Naive thymus-derived CD8-positive, alpha-beta T cell (primary cell): ENCODE measurements around the gene NDUFA7. TPM values are rescaled to one million over a fixed set of nuclear protein-coding genes. Genes with fewer than 3 reads are reported as not detected.

ENCODE experiments used
- ATAC-seq, 2 donors: fragments of 150-1000 bp; cut with Tn5 transposase in 1 of 2; sonication (Bioruptor Pico), chemical (Tn5 transposase) in 1 of 2; 1 replicate in 1 of 2; 2 replicates in 1 of 2; pipeline ENCODE4 v1.10.0; 2021; ENCODE audit warnings: mild to moderate bottlenecking in 2 of 2, moderate library complexity in 2 of 2
- POLR2A ChIA-PET: fragments of 350-600 bp; sonication (Branson Sonifier 250); formaldehyde crosslinking; loops from one replicate; lab custom pipeline; 2021; ENCODE audit warnings: antibody characterized with exemption; lab: Charles Lee
- DNase-seq, 10 donors: peaks; one replicate each; pipeline versions ENCODE4 v3.0.0 to v3.0.0-alpha.2; 2020 to 2022
- H3K27ac Mint-ChIP-seq, 10 donors: one replicate each; pipeline ENCODE4 v1.8.0; 2020 to 2022; ENCODE audit warnings: mild to moderate bottlenecking in 10 of 10, mixed read lengths in 10 of 10, moderate library complexity in 4 of 10, inconsistent platforms in 1 of 10
- H3K27me3 Mint-ChIP-seq, 5 donors: one replicate each; pipeline ENCODE4 v1.8.0; 2021 to 2022; ENCODE audit warnings: mixed read lengths in 5 of 5
- H3K36me3 Mint-ChIP-seq, 3 donors: one replicate each; pipeline ENCODE4 v1.8.0; 2020 to 2022; ENCODE audit warnings: mixed read lengths in 3 of 3, mild to moderate bottlenecking in 2 of 3, inconsistent platforms in 1 of 3
- H3K4me1 Mint-ChIP-seq, 4 donors: one replicate each; pipeline ENCODE4 v1.8.0; 2021 to 2022; ENCODE audit warnings: mixed read lengths in 4 of 4
- H3K4me3 Mint-ChIP-seq, 10 donors: one replicate each; pipeline ENCODE4 v1.8.0; 2020 to 2022; ENCODE audit warnings: mild to moderate bottlenecking in 10 of 10, mixed read lengths in 10 of 10, moderate library complexity in 6 of 10, inconsistent platforms in 1 of 10
- H3K9me3 Mint-ChIP-seq, 9 donors: one replicate each; pipeline ENCODE4 v1.8.0; 2020 to 2022; ENCODE audit warnings: mixed read lengths in 9 of 9, mild to moderate bottlenecking in 3 of 9, inconsistent platforms in 1 of 9, moderate library complexity in 1 of 9
- polyA plus RNA-seq, 3 donors: library from polyadenylated mRNA; unstranded; fragments of 300-500 nt; fragmentation: Illumina TruSeq; gene quantifications; one replicate each; pipeline ENCODE4 v1.2.3, GENCODE V29; 2021
- total RNA-seq, 8 experiments: library from RNA in 2 of 8; stranded (reverse) in 2 of 8; gene quantifications; one replicate each; pipeline ENCODE4 v1.2.3 and lab custom pipeline; 2021 to 2026

NDUFA7 gene
- total and polyA plus RNA-seq, 5 experiments from 2014 or later, result 28.5 to 136 (median 117) TPM

- peaks cover 8 to 31% (median 15%) of the 10 kb centered on the region in 4 donors for H3K4me1 Mint-ChIP-seq
- no peaks in the 10 kb centered on the region for H3K9me3 Mint-ChIP-seq
- DNase-seq, result no peak
- H3K4me3 Mint-ChIP-seq, result peak overlapping the region in 1 of 10 donors; percentile 47
- peak overlapping the region in 1 of 10 donors; percentile 4 for H3K27ac Mint-ChIP-seq
- peaks cover 9 to 31% (median 19%) of the 10 kb centered on the region in 5 donors for H3K27me3 Mint-ChIP-seq
- POLR2A ChIA-PET, result no interaction called here
- no peak for ATAC-seq
- H3K36me3 Mint-ChIP-seq, result no peaks in the 10 kb centered on the region
Observed at GRCh38 chr19:8338835-8339234, 17.7 kb upstream of the NDUFA7 start.

DNA sequence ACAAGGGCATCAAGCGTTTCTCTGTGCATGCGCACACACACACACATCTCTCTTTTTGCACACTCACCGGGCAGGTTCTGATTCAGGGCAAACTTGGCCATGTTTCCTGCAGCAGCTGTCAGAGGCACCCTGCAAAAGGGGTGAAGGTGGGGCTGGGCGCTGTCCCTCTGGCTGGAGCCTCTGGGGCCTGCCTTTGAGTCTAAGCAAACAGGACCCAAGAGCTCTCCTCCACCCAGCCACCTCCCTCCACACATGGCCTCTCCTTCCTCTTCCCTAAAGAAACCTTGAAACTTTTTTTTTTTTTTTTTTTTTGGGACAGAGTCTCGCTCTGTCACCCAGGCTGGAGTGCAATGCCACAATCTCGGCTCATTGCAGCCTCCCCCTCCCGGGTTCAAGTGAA is 16.6 kb upstream of the NDUFA7 start:
- Mint-ChIP-seq H3K27ac (no peak overlapping the region), H3K27me3 (peaks cover 9 to 34% (median 19%) of the 10 kb centered on the region in 5 donors), H3K4me1 (peaks cover 4 to 23% (median 8%) of the 10 kb centered on the region in 4 donors), H3K36me3 (peaks cover 0 to 3% (median 0%) of the 10 kb centered on the region in 3 donors), H3K4me3 (peak overlapping the region in 1 of 10 donors; percentile 14), H3K9me3 (no peaks in the 10 kb centered on the region)
- POLR2A ChIA-PET, result no interaction called here
- ATAC-seq (no peak), DNase-seq (no peak)

GRCh38 chr19:8336660-8337059 is 15.5 kb upstream of the NDUFA7 start:
- Mint-ChIP-seq H3K36me3 (peaks cover 0 to 3% (median 0%) of the 10 kb centered on the region in 3 donors), H3K27ac (no peak overlapping the region), H3K9me3 (no peaks in the 10 kb centered on the region), H3K4me3 (no peak overlapping the region), H3K4me1 (peaks cover 4 to 17% (median 8%) of the 10 kb centered on the region in 4 donors), H3K27me3 (peaks cover 9 to 34% (median 19%) of the 10 kb centered on the region in 5 donors)
- POLR2A ChIA-PET, result interaction anchor here (0.6 kb wide), 2 partner anchors 120 to 145 kb away, joined by 3 read pairs; no protein-coding TSS in a partner anchor
- ATAC-seq (no peak), DNase-seq (no peak)

DNA sequence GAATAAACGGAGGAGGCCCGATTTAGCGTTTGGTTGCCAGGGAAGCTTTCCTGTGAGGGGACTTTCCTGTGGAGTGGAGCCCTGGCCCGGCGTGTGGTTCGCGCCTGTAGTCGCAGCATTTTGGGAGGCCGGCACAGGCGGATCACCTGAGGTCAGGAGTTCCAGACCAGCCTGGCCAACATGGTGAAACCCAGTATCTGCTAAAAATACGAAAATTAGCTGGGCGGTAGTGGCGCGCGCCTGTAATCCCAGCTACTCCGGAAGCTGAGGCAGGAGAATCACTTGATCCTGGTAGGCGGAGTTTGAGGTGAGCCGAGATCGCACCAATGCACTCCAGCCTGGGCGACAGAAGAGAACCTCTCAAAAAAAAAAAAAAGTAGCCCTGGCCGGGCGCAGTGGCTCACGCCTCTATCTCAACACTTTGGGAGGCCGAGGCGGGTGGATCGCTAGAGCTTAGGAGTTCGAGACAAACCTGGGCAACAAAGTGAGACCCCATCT is 14.9 kb upstream of the NDUFA7 start:
- POLR2A ChIA-PET, result interaction anchor here (0.6 kb wide), 1 partner anchor 146 kb away, joined by 3 read pairs; no protein-coding TSS in a partner anchor
- DNase-seq, result peak in 1 of 10 donors; percentile 56
- H3K4me1 Mint-ChIP-seq, result peaks cover 4 to 16% (median 7%) of the 10 kb centered on the region in 4 donors
- H3K27me3 Mint-ChIP-seq, result peaks cover 9 to 34% (median 19%) of the 10 kb centered on the region in 5 donors
- peaks cover 0 to 3% (median 0%) of the 10 kb centered on the region in 3 donors for H3K36me3 Mint-ChIP-seq
- H3K4me3 Mint-ChIP-seq, result peak overlapping the region in 9 of 10 donors; percentile 50 to 77 (median 66)
- no peak overlapping the region for H3K27ac Mint-ChIP-seq
- no peaks in the 10 kb centered on the region for H3K9me3 Mint-ChIP-seq
- ATAC-seq, result no peak

DNA sequence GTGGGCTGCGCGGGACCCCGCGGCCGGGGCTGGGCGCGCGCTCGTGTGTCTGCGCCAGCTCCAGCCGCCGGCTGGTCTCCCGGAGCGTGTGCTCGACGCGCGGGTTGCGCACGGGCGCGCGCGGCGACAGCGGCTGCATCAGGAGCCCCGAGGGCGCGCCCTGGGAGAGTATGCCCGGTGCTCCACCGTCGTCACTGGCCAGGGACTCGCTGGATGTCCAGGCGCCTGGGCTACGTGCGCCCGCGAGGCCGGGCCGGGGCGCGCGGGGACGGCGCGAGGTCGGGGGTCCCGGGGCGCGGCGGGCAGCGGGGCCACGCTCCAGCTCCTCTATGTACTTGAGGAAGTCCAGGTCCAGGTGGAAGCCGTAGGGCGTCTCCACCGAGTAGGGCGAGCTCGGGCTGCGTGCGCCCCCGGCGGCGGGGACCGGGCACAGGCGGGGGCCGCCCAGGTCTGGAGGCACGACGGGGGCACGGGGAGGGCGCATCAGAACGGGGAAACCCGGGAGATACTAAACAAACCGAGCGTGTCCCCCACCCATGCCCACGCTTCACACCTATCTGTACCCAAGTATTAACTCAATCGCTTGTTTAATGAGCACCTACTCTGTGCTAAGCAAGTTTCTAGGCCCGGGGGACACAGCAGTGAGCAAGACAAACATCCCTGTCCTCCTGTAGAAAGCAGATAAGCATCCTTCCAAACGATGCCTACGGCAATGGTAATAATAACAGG is 14.3 kb upstream of the NDUFA7 start:
- DNase-seq (peak in 2 of 10 donors; percentile 14 to 19), ATAC-seq (peak; percentile 63 to 76)
- Mint-ChIP-seq H3K36me3 (peaks cover 0 to 3% (median 0%) of the 10 kb centered on the region in 3 donors), H3K27me3 (peaks cover 9 to 34% (median 19%) of the 10 kb centered on the region in 5 donors), H3K27ac (no peak overlapping the region), H3K4me3 (peak overlapping the region in 9 of 10 donors; percentile 50 to 77 (median 66)), H3K4me1 (peaks cover 3 to 12% (median 5%) of the 10 kb centered on the region in 4 donors), H3K9me3 (no peaks in the 10 kb centered on the region)
- POLR2A ChIA-PET, result interaction anchor here (0.5 to 1.9 kb wide), 2 partner anchors 14 to 25 kb away, joined by 3 to 11 read pairs; partner anchors contain the start of genes NDUFA7 and RPS28

- H3K4me3 Mint-ChIP-seq, result peak overlapping the region in 3 of 10 donors; percentile 27 to 56 (median 29)
- POLR2A ChIA-PET, result interaction anchor here (0.5 to 1.9 kb wide), 3 partner anchors 13 to 249 kb away, joined by 3 to 11 read pairs (median 5); partner anchors contain the start of genes NDUFA7 and RPS28
- no peaks in the 10 kb centered on the region for H3K9me3 Mint-ChIP-seq
- peak; percentile 41 to 49 for ATAC-seq
- H3K4me1 Mint-ChIP-seq, result peaks cover 0 to 10% (median 5%) of the 10 kb centered on the region in 4 donors
- peaks cover 0 to 3% (median under 1%) of the 10 kb centered on the region in 3 donors for H3K36me3 Mint-ChIP-seq
- no peak overlapping the region for H3K27ac Mint-ChIP-seq
- peaks cover 9 to 34% (median 19%) of the 10 kb centered on the region in 5 donors for H3K27me3 Mint-ChIP-seq
- peak in 1 of 10 donors; percentile 55 for DNase-seq
Observed at GRCh38 chr19:8334458-8335342, 13.5 kb upstream of the NDUFA7 start.

- H3K4me1 Mint-ChIP-seq, result peaks cover 0 to 10% (median 5%) of the 10 kb centered on the region in 4 donors
- H3K4me3 Mint-ChIP-seq, result peak overlapping the region in 4 of 10 donors; percentile 18 to 56 (median 28)
- no peak overlapping the region for H3K27ac Mint-ChIP-seq
- peaks cover 9 to 32% (median 17%) of the 10 kb centered on the region in 5 donors for H3K27me3 Mint-ChIP-seq
- POLR2A ChIA-PET, result interaction anchor here (0.6 to 1.9 kb wide), 2 partner anchors 12 to 66 kb away, joined by 3 to 11 read pairs; partner anchors contain the start of genes NDUFA7 and RPS28
- H3K9me3 Mint-ChIP-seq, result no peaks in the 10 kb centered on the region
- DNase-seq, result peak in 1 of 10 donors; percentile 14
- peak in 1 of 2 donors; percentile 23 for ATAC-seq
- H3K36me3 Mint-ChIP-seq, result peaks cover 0 to 3% (median 2%) of the 10 kb centered on the region in 3 donors
Observed at GRCh38 chr19:8333767-8334457, 12.7 kb upstream of the NDUFA7 start.

DNA sequence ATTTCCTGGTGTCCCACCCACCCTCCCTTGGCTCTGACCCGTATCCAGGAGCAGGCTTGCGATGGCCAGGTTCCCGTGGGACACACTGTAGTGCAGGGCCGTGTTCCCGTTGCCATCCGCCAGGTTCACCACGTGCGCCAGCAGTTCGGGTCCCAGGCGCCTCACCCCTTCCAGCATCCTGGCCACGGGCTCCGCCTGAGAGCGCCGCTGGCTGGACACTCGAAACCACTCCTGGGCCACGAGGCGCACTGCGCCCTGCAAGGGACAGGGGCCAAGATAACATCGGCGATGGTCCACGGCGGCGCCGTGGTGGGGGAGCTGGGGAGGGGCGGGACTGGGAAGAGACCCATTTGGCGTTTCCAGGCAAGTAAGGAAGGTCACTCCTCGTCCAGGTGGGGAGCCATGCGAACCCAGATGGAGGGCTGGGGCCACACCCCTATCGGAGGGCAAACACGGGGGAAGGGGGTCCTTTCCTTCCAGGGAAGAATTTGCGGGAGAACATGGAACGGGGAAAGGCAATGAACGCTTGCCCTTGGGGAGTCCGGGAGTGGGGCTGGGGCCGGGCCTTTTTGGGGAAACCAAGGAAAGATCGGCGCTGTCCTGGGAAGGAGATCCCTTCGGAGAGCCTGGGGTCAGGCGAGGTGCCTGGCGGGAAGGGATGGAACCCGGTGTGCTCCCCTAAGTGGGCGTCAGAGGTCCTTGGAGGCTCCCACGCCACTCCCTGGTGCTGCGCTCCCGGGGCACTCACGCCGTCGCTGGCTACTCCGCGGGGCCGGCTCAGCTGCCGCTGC is 12.0 kb upstream of the NDUFA7 start:
- peaks cover 6 to 28% (median 12%) of the 10 kb centered on the region in 5 donors for H3K27me3 Mint-ChIP-seq
- no peaks in the 10 kb centered on the region for H3K9me3 Mint-ChIP-seq
- ATAC-seq, result no peak
- POLR2A ChIA-PET, result interaction anchor here (0.6 to 1.9 kb wide), 2 partner anchors 11 to 65 kb away, joined by 3 to 11 read pairs; partner anchors contain the start of genes NDUFA7 and RPS28
- DNase-seq, result peak in 1 of 10 donors; percentile 43
- peaks cover 0 to 3% (median 2%) of the 10 kb centered on the region in 3 donors for H3K36me3 Mint-ChIP-seq
- peaks cover 0 to 10% (median 4%) of the 10 kb centered on the region in 4 donors for H3K4me1 Mint-ChIP-seq
- H3K4me3 Mint-ChIP-seq, result peak overlapping the region in 5 of 10 donors; percentile 10 to 68 (median 38)
- H3K27ac Mint-ChIP-seq, result no peak overlapping the region

GRCh38 chr19:8331263-8331845 is 10.2 kb upstream of the NDUFA7 start:
- Mint-ChIP-seq H3K4me1 (peaks cover 0 to 10% (median 3%) of the 10 kb centered on the region in 4 donors), H3K36me3 (peaks cover 0 to 3% (median 2%) of the 10 kb centered on the region in 3 donors), H3K27me3 (peaks cover 0 to 14% (median 7%) of the 10 kb centered on the region in 5 donors), H3K9me3 (no peaks in the 10 kb centered on the region), H3K27ac (no peak overlapping the region), H3K4me3 (no peak overlapping the region)
- DNase-seq (no peak), ATAC-seq (no peak)
- POLR2A ChIA-PET, result interaction anchor here (1.6 kb wide), 1 partner anchor 10 kb away, joined by 12 read pairs; the partner anchor contains the start of genes NDUFA7 and RPS28

GRCh38 chr19:8329996-8330395 is 8.8 kb upstream of the NDUFA7 start:
- Mint-ChIP-seq H3K36me3 (peaks cover 0 to 3% (median 2%) of the 10 kb centered on the region in 3 donors), H3K4me1 (peaks cover 0 to 4% (median 2%) of the 10 kb centered on the region in 4 donors), H3K9me3 (no peaks in the 10 kb centered on the region), H3K27ac (peak overlapping the region in 2 of 10 donors; percentile 8 to 74), H3K27me3 (peaks cover 0 to 7% (median 0%) of the 10 kb centered on the region in 5 donors), H3K4me3 (no peak overlapping the region)
- POLR2A ChIA-PET, result no interaction called here
- DNase-seq (no peak), ATAC-seq (no peak)
